GM19438 (cell line): Measurements from ENCODE around the gene GBP2.
A peak's percentile ranks its signal among the peaks of the same experiment; 100 is the strongest.

Experiments
- ATAC-seq: cut with Tn5 transposase; IDR thresholded peaks from one replicate; pipeline ENCODE4 v1.9.1; 2021; ENCODE audit warnings: low read depth; ENCODE audit not compliant: unreplicated experiment

Gene GBP2

GRCh38 chr1:89065079-89065868 lies 60.6 kb downstream of the GBP2 start, which contains the start of gene GBP1:
Gene GBP1 (minus strand): TSS chr1:89065208. CDS start chr1:89063234, 1,974 bp downstream.
- peak; percentile 63 for ATAC-seq

- ATAC-seq: peak; percentile 50
Measured at GRCh38 chr1:89064632-89065031, 61.3 kb downstream of the GBP2 start.

- ATAC-seq: no peak
Measured at GRCh38 chr1:89063094-89063493, 62.8 kb downstream of the GBP2 start.

- ATAC-seq: no peak
Measured at GRCh38 chr1:89060091-89060490, 65.8 kb downstream of the GBP2 start.
